GM19372 (cell line): ENCODE measurements around the gene ILF2.

Experiments used
- ATAC-seq: cut with Tn5 transposase; IDR thresholded peaks from one replicate; pipeline ENCODE4 v1.9.1; 2021; ENCODE audit warnings: mild to moderate bottlenecking, low read depth, moderate library complexity; ENCODE audit not compliant: unreplicated experiment

Gene ILF2

GRCh38 chr1:153629971-153630370 is 40.8 kb downstream of the ILF2 start:
- no peak for ATAC-seq

- no peak for ATAC-seq
Observed at GRCh38 chr1:153629343-153629665, 41.5 kb downstream of the ILF2 start.

- ATAC-seq = no peak
Observed at GRCh38 chr1:153628638-153629342, 42.0 kb downstream of the ILF2 start.

GRCh38 chr1:153627715-153628626 is 42.8 kb downstream of the ILF2 start, which contains the start of gene S100A1:
TSS of gene S100A1 (plus strand) at chr1:153628434. CDS start at chr1:153630522, 2,088 bp downstream.
- no peak for ATAC-seq

GRCh38 chr1:153626904-153627714 is 43.7 kb downstream of the ILF2 start, which contains the start of gene S100A13:
TSS of gene S100A13 (minus strand) at chr1:153627505. CDS start at chr1:153626472, 1,033 bp downstream.
- ATAC-seq = no peak

- no peak for ATAC-seq
Observed at GRCh38 chr1:153626477-153626903, 44.3 kb downstream of the ILF2 start.

GRCh38 chr1:153624965-153625611 is 45.7 kb downstream of the ILF2 start:
- no peak for ATAC-seq

GRCh38 chr1:153623101-153623500 is 47.7 kb downstream of the ILF2 start:
- no peak for ATAC-seq

- ATAC-seq = no peak
Observed at GRCh38 chr1:153619171-153619570, 51.6 kb downstream of the ILF2 start.

GRCh38 chr1:153617663-153618062 is 53.1 kb downstream of the ILF2 start:
- no peak for ATAC-seq

- ATAC-seq = no peak
Observed at GRCh38 chr1:153616917-153617311, 53.9 kb downstream of the ILF2 start.

- no peak for ATAC-seq
Observed at GRCh38 chr1:153616144-153616916, 54.5 kb downstream of the ILF2 start, which contains the start of gene S100A14. TSS of gene S100A14 (minus strand) at chr1:153616325. CDS start at chr1:153615858, 467 bp downstream.

GRCh38 chr1:153615406-153615805 is 55.4 kb downstream of the ILF2 start:
- no peak for ATAC-seq

GRCh38 chr1:153614906-153615305 is 55.9 kb downstream of the ILF2 start:
- no peak for ATAC-seq

- no peak for ATAC-seq
Observed at GRCh38 chr1:153614189-153614900, 56.4 kb downstream of the ILF2 start.

GRCh38 chr1:153613406-153613805 is 57.4 kb downstream of the ILF2 start:
- no peak for ATAC-seq

GRCh38 chr1:153612755-153613331 is 58.0 kb downstream of the ILF2 start, which contains the start of gene S100A16:
TSS of gene S100A16 (minus strand) at chr1:153613137. CDS start at chr1:153608151, 4,986 bp downstream.
- ATAC-seq = no peak

GRCh38 chr1:153612111-153612754 is 58.6 kb downstream of the ILF2 start:
- no peak for ATAC-seq
